NB4 (cell line): ENCODE measurements around the gene LIF.

Source experiments
- DNase-seq: peaks from one replicate; pipeline ENCODE4 v3.0.0; 2010; ENCODE audit warnings: low read depth
- H3K4me3 ChIP-seq: one replicate; pipeline ENCODE4 v1.5.1; 2011; ENCODE audit warnings: mild to moderate bottlenecking, low read depth, low read length, moderate library complexity
- CTCF ChIP-seq: IDR thresholded peaks from one replicate; pipeline ENCODE4 v1.5.1; 2012; ENCODE audit warnings: low read depth, low read length
- MAX ChIP-seq: IDR thresholded peaks from 2 replicates; pipeline ENCODE4 v1.6.1; 2011; ENCODE audit warnings: low read depth, low read length
- MYC ChIP-seq: IDR thresholded peaks from 2 replicates; pipeline ENCODE4 v1.6.1; 2011; ENCODE audit warnings: low read depth, low read length
- POLR2A ChIP-seq: IDR thresholded peaks from 2 replicates; pipeline ENCODE4 v1.6.1; 2011; ENCODE audit warnings: mild to moderate bottlenecking; ENCODE audit not compliant: insufficient read length; ENCODE audit errors: extremely low read depth

The LIF gene

GRCh38 chr22:30198921-30199320, 47.6 kb downstream of the LIF start:
- TF ChIP-seq CTCF (no peak), POLR2A (no peak), MAX (no peak), MYC (no peak)
- DNase-seq, result no peak
- H3K4me3 ChIP-seq, result no peak overlapping the region

DNA sequence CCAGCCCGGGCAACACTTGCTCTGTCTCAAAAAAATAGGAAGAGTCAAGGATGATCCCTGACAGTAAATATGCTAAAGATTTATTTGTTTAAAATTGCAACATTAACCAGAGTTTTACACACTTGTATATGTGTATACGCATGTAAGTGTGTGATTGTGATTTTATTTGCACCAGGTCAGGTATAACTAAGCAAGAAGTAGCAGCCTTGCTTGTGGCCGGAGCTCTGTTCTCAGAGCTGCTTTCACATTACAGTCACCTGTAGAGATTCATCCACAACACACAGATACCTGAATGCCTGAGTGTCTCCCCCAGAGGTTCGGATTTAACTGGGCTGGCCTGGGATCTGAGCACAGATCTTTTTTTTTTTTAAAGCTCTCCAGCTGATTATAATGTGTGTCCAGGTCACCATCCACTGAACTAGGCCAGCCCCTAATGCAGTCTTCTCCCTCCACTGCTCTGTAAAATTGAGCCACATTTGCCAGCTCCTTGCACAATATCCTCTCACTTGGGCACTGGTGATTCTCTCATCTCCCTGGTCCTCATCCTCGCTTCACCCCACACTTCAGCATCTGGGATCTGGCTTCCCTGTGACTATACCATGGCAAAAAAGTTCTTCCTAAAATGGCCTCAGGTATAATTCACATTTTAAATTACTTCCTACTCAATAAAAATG, 48.3 kb downstream of the LIF start:
- TF ChIP-seq POLR2A (no peak), MAX (no peak)
- no peak for DNase-seq
- no peak overlapping the region for H3K4me3 ChIP-seq

DNA sequence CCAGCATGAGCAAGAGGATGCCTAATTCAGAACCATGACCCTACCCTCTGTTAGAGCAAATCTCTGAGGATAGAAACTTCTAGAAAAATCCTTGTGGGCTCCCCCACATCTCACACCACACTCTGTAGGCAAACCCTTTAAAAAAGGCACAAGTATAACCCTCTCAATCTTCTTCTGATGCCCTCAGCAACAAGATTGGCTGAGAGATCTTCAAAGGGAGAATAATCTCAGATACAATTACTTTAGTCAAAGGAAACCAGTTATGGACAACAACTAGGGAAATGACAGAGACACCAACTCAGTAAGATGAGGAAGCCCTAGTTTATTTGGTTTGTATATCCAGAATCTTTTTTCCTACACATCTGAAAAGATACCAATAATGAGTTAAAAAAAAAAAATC, 49.2 kb downstream of the LIF start:
- DNase-seq, result no peak
- TF ChIP-seq MAX (no peak), MYC (no peak), POLR2A (no peak)
- H3K4me3 ChIP-seq, result no peak overlapping the region

- TF ChIP-seq MYC, result no peak
- TF ChIP-seq CTCF, result no peak
- TF ChIP-seq MAX, result no peak
- no peak for TF ChIP-seq POLR2A
- H3K4me3 ChIP-seq, result no peak overlapping the region
- DNase-seq, result no peak
Observed at GRCh38 chr22:30196880-30197336, 49.7 kb downstream of the LIF start.

DNA sequence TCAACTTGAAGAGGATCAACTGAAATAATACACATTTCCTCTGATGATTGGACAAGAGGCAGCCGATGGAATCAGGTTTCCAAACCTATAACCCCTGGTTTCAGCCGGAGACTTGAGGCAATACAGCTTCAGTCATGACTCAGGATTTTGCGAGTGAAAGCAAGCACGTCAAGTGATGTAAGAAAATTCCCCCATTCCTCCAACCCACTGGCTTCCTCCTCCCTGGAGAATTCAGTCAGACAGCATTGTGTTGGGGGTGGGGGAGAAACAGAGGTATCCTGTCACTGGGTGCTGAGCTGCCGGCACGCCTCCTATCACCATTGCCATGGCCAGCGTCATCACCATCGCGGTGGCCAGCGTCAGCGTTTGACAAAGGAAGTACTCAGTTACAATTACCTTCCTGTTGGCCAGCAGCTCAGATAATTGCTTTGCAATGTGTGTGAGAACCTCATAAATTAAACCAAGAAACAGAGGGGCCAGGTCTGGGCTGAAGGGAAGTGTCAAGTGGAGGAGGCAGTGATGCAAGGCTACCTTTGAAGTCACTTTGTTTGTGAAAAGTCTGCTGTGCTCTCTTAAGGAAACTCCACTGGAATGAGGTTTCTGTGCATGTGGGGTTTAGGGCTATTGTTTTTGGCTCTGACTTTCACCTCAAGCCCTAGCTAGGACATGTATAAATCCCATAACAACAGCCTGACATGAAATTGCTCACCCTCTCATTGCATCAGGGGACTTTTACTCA, 50.2 kb downstream of the LIF start:
- DNase-seq, result peak; percentile 86
- TF ChIP-seq MYC (no peak), POLR2A (no peak), CTCF (no peak), MAX (no peak)
- H3K4me3 ChIP-seq, result no peak overlapping the region

- TF ChIP-seq MAX, result no peak
- no peak for TF ChIP-seq CTCF
- TF ChIP-seq POLR2A, result no peak
- no peak for TF ChIP-seq MYC
- peak; percentile 39 for DNase-seq
- H3K4me3 ChIP-seq, result no peak overlapping the region
Observed at GRCh38 chr22:30195245-30196140, 51.1 kb downstream of the LIF start.
